Activated CD8-positive, alpha-beta T cell treated with anti-CD3 and anti-CD28 coated beads for 36 hours (primary cell): Measurements from ENCODE around the gene VAMP8. TPM values are rescaled to one million over a fixed set of nuclear protein-coding genes. Genes with fewer than 3 reads are reported as not detected.

Source experiments
- ATAC-seq: fragments of 200-7000 bp; cut with Tn5 transposase; one replicate; pipeline ENCODE4 v1.10.0; 2021; ENCODE audit warnings: mild to moderate bottlenecking, moderate library complexity
- CTCF ChIA-PET: fragments of 350-600 bp; sonication (Branson Sonifier 250); formaldehyde crosslinking; loops from one replicate; lab custom pipeline; 2021; ENCODE audit warnings: antibody characterized with exemption; lab: Charles Lee
- POLR2A ChIA-PET: fragments of 350-600 bp; sonication (Branson Sonifier 250); formaldehyde crosslinking; loops from one replicate; lab custom pipeline; 2021; ENCODE audit warnings: antibody characterized with exemption; lab: Charles Lee
- DNase-seq: peaks from one replicate; pipeline ENCODE4 v3.0.0-alpha.2; 2020
- H3K27ac Mint-ChIP-seq: one replicate; pipeline ENCODE4 v1.8.0; 2021; ENCODE audit warnings: mild to moderate bottlenecking, mixed read lengths
- H3K27me3 Mint-ChIP-seq: one replicate; pipeline ENCODE4 v1.8.0; 2021; ENCODE audit warnings: mixed read lengths
- H3K36me3 Mint-ChIP-seq: one replicate; pipeline ENCODE4 v1.8.0; 2021; ENCODE audit warnings: low read depth, mixed read lengths
- H3K4me1 Mint-ChIP-seq: one replicate; pipeline ENCODE4 v1.8.0; 2021; ENCODE audit warnings: low read depth, mixed read lengths
- H3K4me3 Mint-ChIP-seq: one replicate; pipeline ENCODE4 v1.8.0; 2021; ENCODE audit warnings: mild to moderate bottlenecking, moderate library complexity, mixed read lengths
- H3K9me3 Mint-ChIP-seq: one replicate; pipeline ENCODE4 v1.8.0; 2021; ENCODE audit warnings: mixed read lengths
- CTCF ChIP-seq: fragments of 200-600 bp; IDR thresholded peaks from one replicate; pipeline ENCODE4 v1.8.0; 2022; ENCODE audit warnings: antibody characterized with exemption, mild to moderate bottlenecking
- intact Hi-C: fragments of 100-400 bp; cut with micrococcal nuclease; formaldehyde crosslinking; loops from one replicate; pipeline ENCODE4 v1.10.0; 2022
- total RNA-seq, 2 experiments: library from RNA; stranded (reverse); gene quantifications; one replicate each; pipeline ENCODE4 v1.2.3, GENCODE V29; 2021

Gene VAMP8
- 10 to 100 TPM; 84.5 to 91.1 TPM for total RNA-seq

GRCh38 chr2:85577386-85578242 is at the start of gene VAMP8:
VAMP8 (plus strand) TSS chr2:85577586; CDS start chr2:85577647, 61 bp downstream.
- no peaks in the 10 kb centered on the region for H3K9me3 Mint-ChIP-seq
- peak within 1 kb of the TSS; percentile 96 for H3K4me3 Mint-ChIP-seq
- peaks cover 22% of the 10 kb centered on the region for H3K4me1 Mint-ChIP-seq
- intact Hi-C loops = no loop called here
- H3K36me3 Mint-ChIP-seq = peaks cover 18% of the 10 kb centered on the region
- peak within 1 kb of the TSS; percentile 90 for H3K27ac Mint-ChIP-seq
- H3K27me3 Mint-ChIP-seq = no peaks in the 10 kb centered on the region
- TF ChIP-seq CTCF = no peak
- DNase-seq (peak; percentile 78), ATAC-seq (peak; percentile 76)
- ChIA-PET CTCF (interaction anchor here (0.7 to 2.3 kb wide), 7 partner anchors 11 to 159 kb away, joined by 3 to 8 read pairs (median 3); partner anchors contain the start of genes RNF181 and SH2D6), POLR2A (interaction anchor here (0.6 to 3.0 kb wide), 15 partner anchors 9 to 159 kb away, joined by 3 to 12 read pairs (median 5); partner anchors contain the start of genes C2orf68, GGCX, MAT2A and RNF181)

GRCh38 chr2:85527787-85528186 is 49.6 kb upstream of the VAMP8 start:
- POLR2A ChIA-PET = interaction anchor here (1.5 kb wide), 1 partner anchor 10 kb away, joined by 7 read pairs; no protein-coding TSS in a partner anchor

GRCh38 chr2:85528355-85528754 is 49.0 kb upstream of the VAMP8 start:
- POLR2A ChIA-PET = interaction anchor here (1.5 kb wide), 1 partner anchor 10 kb away, joined by 7 read pairs; no protein-coding TSS in a partner anchor

More at GRCh38 chr2:85527787-85528186, 49.6 kb upstream of the VAMP8 start:
- no peaks in the 10 kb centered on the region for H3K9me3 Mint-ChIP-seq
- DNase-seq = no peak
- intact Hi-C loops = no loop called here
- no peaks in the 10 kb centered on the region for H3K36me3 Mint-ChIP-seq
- CTCF ChIA-PET = no interaction called here
- TF ChIP-seq CTCF = no peak
- H3K27me3 Mint-ChIP-seq = peaks cover 7% of the 10 kb centered on the region
- no peaks in the 10 kb centered on the region for H3K4me1 Mint-ChIP-seq
- no peak overlapping the region for H3K4me3 Mint-ChIP-seq
- H3K27ac Mint-ChIP-seq = no peak overlapping the region
- no peak for ATAC-seq

GRCh38 chr2:85529809-85530208 is 47.6 kb upstream of the VAMP8 start:
- ATAC-seq (no peak), DNase-seq (no peak)
- no peak for TF ChIP-seq CTCF
- no peaks in the 10 kb centered on the region for H3K4me1 Mint-ChIP-seq
- intact Hi-C loops = no loop called here
- H3K27me3 Mint-ChIP-seq = peaks cover 7% of the 10 kb centered on the region
- POLR2A ChIA-PET = interaction anchor here (0.8 to 1.5 kb wide), 3 partner anchors 8 to 21 kb away, joined by 3 to 5 read pairs (median 3); no protein-coding TSS in a partner anchor
- no peak overlapping the region for H3K4me3 Mint-ChIP-seq
- CTCF ChIA-PET = interaction anchor here (0.8 kb wide), 1 partner anchor 19 kb away, joined by 3 read pairs; no protein-coding TSS in a partner anchor
- H3K27ac Mint-ChIP-seq = no peak overlapping the region
- H3K36me3 Mint-ChIP-seq = no peaks in the 10 kb centered on the region
- no peaks in the 10 kb centered on the region for H3K9me3 Mint-ChIP-seq

More at GRCh38 chr2:85528355-85528754, 49.0 kb upstream of the VAMP8 start:
- intact Hi-C loops = no loop called here
- DNase-seq = no peak
- peaks cover 7% of the 10 kb centered on the region for H3K27me3 Mint-ChIP-seq
- no peak for TF ChIP-seq CTCF
- H3K4me3 Mint-ChIP-seq = no peak overlapping the region
- no peak for ATAC-seq
- CTCF ChIA-PET = interaction anchor here (0.7 kb wide), 1 partner anchor 24 kb away, joined by 3 read pairs; no protein-coding TSS in a partner anchor
- H3K36me3 Mint-ChIP-seq = no peaks in the 10 kb centered on the region
- no peaks in the 10 kb centered on the region for H3K9me3 Mint-ChIP-seq
- no peak overlapping the region for H3K27ac Mint-ChIP-seq
- no peaks in the 10 kb centered on the region for H3K4me1 Mint-ChIP-seq
